GM21528 (cell line): ENCODE measurements around the gene CCDC116.
"Not testable (repeated sequence)": the region's sequence is repeated elsewhere in the genome, so short reads cannot be mapped to it uniquely, and the experiment has no call there.

Experiments used
- ATAC-seq: cut with Tn5 transposase; IDR thresholded peaks from one replicate; pipeline ENCODE4 v1.9.1; 2021; ENCODE audit warnings: mild to moderate bottlenecking, moderate library complexity; ENCODE audit not compliant: unreplicated experiment, low FRiP score

The CCDC116 gene

GRCh38 chr22:21677606-21678443, 45.3 kb downstream of the CCDC116 start:
- no peak for ATAC-seq

- ATAC-seq, result not testable (repeated sequence)
Measured at GRCh38 chr22:21678842-21679241, 46.3 kb downstream of the CCDC116 start.

- no peak for ATAC-seq
Measured at GRCh38 chr22:21679383-21679782, 46.8 kb downstream of the CCDC116 start.

DNA sequence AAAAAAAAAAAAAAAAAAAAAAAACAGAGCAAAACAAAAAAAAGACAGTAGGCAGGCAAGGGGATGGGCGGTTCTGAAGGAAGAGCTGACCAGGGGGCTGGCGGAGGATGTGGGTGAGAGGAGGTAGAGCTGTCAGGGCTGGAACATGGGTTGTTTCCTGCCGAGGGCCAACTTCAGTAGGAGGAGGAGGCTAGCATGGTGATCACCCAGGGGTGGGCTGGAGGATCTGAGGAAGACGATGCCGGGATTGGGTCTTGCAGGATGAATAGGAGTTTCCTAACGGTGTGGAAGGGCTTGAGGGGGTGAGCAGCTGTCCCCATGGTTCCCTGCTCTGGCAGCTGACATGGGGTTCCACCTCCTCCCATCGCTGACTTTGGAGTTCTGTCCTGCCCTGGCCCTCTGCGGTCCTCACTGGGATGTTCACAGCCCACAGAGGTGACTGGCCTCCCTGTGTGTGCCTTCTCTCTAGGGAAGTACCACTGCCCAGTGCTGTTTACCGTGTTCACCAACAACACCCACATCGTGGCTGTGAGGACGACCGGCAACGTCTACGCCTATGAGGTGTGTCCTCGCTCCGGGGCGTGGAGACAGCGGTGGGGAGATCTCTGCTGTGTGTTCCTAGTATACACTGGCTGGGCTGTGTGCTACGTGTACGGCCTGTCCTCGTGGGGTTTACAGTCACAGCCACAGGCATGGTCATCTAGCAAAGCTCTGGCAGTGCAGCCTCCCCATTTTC, 48.4 kb downstream of the CCDC116 start:
- ATAC-seq, result no peak

DNA sequence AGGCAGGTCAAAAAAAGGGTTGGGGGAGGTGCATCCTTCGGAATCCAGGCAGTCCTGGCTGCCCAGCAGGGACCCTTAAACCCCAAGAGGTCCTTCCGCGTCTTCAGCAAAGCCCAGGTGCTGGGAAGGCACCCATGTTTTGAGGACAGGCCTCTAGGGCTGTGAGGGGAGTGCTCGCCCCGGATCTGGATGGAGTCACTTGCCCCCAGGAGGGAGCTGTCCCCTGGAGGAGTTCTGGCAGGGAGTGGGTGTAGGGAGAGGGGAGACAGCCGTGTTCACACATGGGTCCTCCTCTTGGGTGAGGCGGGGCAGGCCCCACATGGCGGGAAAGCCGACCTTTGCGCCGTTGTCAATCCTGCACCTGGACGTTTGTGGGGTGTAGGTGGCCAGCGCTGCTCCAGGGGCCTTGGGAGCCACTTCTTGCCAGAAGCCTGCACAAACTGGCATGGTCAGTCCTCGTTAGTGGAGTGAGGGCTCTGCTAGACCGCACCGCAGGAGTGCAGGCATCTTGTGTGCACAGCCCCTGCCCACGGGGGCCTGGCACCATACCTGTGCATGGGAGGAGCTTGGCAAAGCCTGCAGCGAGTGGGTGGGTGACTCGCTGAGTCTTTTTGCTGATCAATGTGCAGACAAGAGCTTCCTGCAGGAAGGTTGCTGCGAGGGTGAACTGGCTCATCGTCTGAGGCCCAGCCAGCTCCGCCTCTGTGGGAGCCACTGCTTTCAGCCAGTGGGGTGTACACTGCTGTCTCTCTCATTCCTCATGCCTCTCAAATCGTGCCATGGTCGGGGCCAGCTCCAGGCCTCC, 49.2 kb downstream of the CCDC116 start:
- ATAC-seq, result no peak

- ATAC-seq, result no peak
Measured at GRCh38 chr22:21682385-21683175, 50.0 kb downstream of the CCDC116 start.

- ATAC-seq, result no peak
Measured at GRCh38 chr22:21683401-21683811, 50.8 kb downstream of the CCDC116 start.

DNA sequence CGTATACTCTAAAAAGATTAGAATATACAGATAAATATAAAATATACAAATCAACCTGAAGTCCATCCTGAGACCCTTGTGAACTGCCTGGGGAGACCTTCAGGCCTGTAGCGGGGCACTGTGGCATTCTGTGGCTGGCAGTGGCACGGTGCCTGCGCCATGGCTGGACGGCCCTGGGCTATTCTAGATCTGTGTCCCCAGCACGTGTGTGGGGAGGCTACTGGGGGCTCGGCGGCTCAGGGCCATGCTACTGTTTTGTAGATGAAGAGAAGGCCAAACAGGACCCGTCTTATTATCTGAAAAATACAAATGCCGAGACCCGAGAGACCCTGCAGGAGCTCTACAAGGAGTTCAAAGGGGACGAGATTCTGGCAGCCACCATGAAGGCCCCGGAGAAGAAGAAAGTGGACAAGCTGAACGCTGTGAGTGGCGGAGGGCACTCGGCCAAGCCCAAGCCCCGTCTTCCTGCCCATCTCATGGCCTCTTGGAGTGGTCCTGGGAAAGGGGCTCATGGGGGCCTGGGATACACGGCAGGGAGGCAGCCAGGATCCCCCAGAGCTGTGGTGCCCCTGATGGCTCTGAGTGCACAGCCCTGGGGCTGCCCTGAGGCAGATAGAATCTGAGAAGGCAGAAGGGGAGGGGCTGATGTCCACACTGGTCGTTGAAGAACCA, 52.1 kb downstream of the CCDC116 start:
- no peak for ATAC-seq

- ATAC-seq, result no peak
Measured at GRCh38 chr22:21685164-21685513, 52.6 kb downstream of the CCDC116 start.

GRCh38 chr22:21686193-21686608, 53.6 kb downstream of the CCDC116 start:
- no peak for ATAC-seq
